HCT116 (cell line): Measurements from ENCODE around the gene CADPS. TPM values are rescaled to one million over a fixed set of nuclear protein-coding genes. Genes with fewer than 3 reads are reported as not detected.

Experiments used
- ATAC-seq: fragments of 200-7000 bp; cut with Tn5 transposase; 2 replicates; pipeline ENCODE4 v1.9.1; 2020; ENCODE audit warnings: mild to moderate bottlenecking, moderate library complexity
- BruUV-seq: library from RNA; stranded (reverse); fragments of 400-500 nt; replicated peaks from 2 replicates; lab custom pipeline; 2021; lab: Mats Ljungman, UMichigan
- CTCF ChIA-PET: fragments of 300-600 bp; sonication (Branson Sonifier 250); formaldehyde crosslinking; loops from one replicate; lab custom pipeline; 2021; ENCODE audit warnings: antibody characterized with exemption; lab: Charles Lee
- POLR2A ChIA-PET: fragments of 300-600, 350-600 bp; sonication (Branson Sonifier 250); formaldehyde crosslinking; loops from one replicate; lab custom pipeline; 2021; ENCODE audit warnings: antibody characterized with exemption; lab: Charles Lee
- RAD21 ChIA-PET, 2 experiments: fragments of 300-600 bp; sonication (Branson Sonifier 250); formaldehyde crosslinking; loops; one replicate each; lab custom pipeline; 2023; ENCODE audit warnings: low total read pairs in 2 of 2; ENCODE audit not compliant: uncharacterized antibody in 2 of 2, unreplicated experiment in 2 of 2, low non-redundant PET in 1 of 2; lab: Charles Lee
- DNase-seq: peaks from one replicate; pipeline ENCODE4 v3.0.0-alpha.2; 2010; ENCODE audit warnings: low read depth, low spot score
- H2AFZ ChIP-seq: fragments of 200-600 bp; shearing (Covaris generic), sonication (generic); 2 replicates; pipeline ENCODE4 v1.6.1; 2017; ENCODE audit warnings: low read depth, mixed run types, mixed read lengths, antibody characterized with exemption, low read length; ENCODE audit not compliant: poor library complexity, severe bottlenecking
- H3K27ac ChIP-seq: 2 replicates; pipeline ENCODE4 v1.5.1; 2012; ENCODE audit warnings: low read depth, low read length
- H3K27me3 ChIP-seq: fragments of 200-600 bp; sonication (generic); 2 replicates; pipeline ENCODE4 v1.6.1; 2016; ENCODE audit warnings: mixed run types, low read length, mixed read lengths; ENCODE audit not compliant: insufficient read depth
- H3K36me3 ChIP-seq, 2 experiments: fragments of 200-500 bp in 1 of 2; fragments of 200-600 bp in 1 of 2; sonication (Bioruptor generic) in 1 of 2; sonication (generic) in 1 of 2; 2 replicates each; pipeline versions ENCODE4 v1.5.1 to v1.6.1; 2014 to 2016; ENCODE audit warnings: low read length in 2 of 2, inconsistent platforms in 1 of 2, mixed read lengths in 1 of 2, mixed run types in 1 of 2; ENCODE audit not compliant: insufficient read depth in 2 of 2, control insufficient read depth in 1 of 2
- H3K4me1 ChIP-seq, 2 experiments: fragments of 200-600 bp in 1 of 2; sonication (generic) in 1 of 2; 2 replicates each; pipeline versions ENCODE4 v1.5.1 to v1.6.1; 2012 to 2017; ENCODE audit warnings: low read length in 2 of 2, inconsistent platforms in 1 of 2, mild to moderate bottlenecking in 1 of 2, mixed read lengths in 1 of 2, mixed run types in 1 of 2, moderate library complexity in 1 of 2; ENCODE audit not compliant: insufficient read depth in 2 of 2, control insufficient read depth in 1 of 2
- H3K4me2 ChIP-seq: fragments of 200-600 bp; sonication (generic); 2 replicates; pipeline ENCODE4 v1.6.1; 2017; ENCODE audit warnings: mixed run types, low read length, mixed read lengths
- H3K4me3 ChIP-seq, 2 experiments: fragments of 200-600 bp in 1 of 2; sonication (generic) in 1 of 2; replicated peaks in 1 of 2; 2 replicates each; pipeline ENCODE4 v1.5.1; 2011 to 2016; ENCODE audit warnings: low read length in 2 of 2, control low read depth in 1 of 2, low read depth in 1 of 2, mild to moderate bottlenecking in 1 of 2, mixed read lengths in 1 of 2, mixed run types in 1 of 2
- H3K79me2 ChIP-seq: fragments of 200-600 bp; sonication (generic); 2 replicates; pipeline ENCODE4 v1.6.1; 2017; ENCODE audit warnings: mild to moderate bottlenecking, mixed run types, low read length, moderate library complexity, mixed read lengths; ENCODE audit not compliant: insufficient read depth
- H3K9ac ChIP-seq: fragments of 200-600 bp; sonication (generic); 2 replicates; pipeline ENCODE4 v1.6.1; 2016; ENCODE audit warnings: low read length, mixed read lengths
- H3K9me2 ChIP-seq: fragments of 200-600 bp; sonication (generic), shearing (Covaris generic); 2 replicates; pipeline ENCODE4 v1.6.1; 2017; ENCODE audit warnings: mixed run types, mild to moderate bottlenecking, moderate library complexity; ENCODE audit not compliant: insufficient read depth
- H3K9me3 ChIP-seq, 2 experiments: fragments of 200-500 bp in 1 of 2; fragments of 200-600 bp in 1 of 2; sonication (Bioruptor generic) in 1 of 2; sonication (generic) in 1 of 2; 2 replicates each; pipeline ENCODE4 v1.6.1; 2014 to 2017; ENCODE audit warnings: low read length in 2 of 2, mixed read lengths in 2 of 2, inconsistent platforms in 1 of 2, low read depth in 1 of 2, mild to moderate bottlenecking in 1 of 2, mixed run types in 1 of 2, moderate library complexity in 1 of 2; ENCODE audit not compliant: control insufficient read depth in 1 of 2, insufficient read depth in 1 of 2
- H4K20me1 ChIP-seq: fragments of 200-600 bp; sonication (generic), shearing (Covaris generic); 2 replicates; pipeline ENCODE4 v1.6.1; 2017; ENCODE audit warnings: mixed run types, mild to moderate bottlenecking, moderate library complexity; ENCODE audit not compliant: insufficient read depth
- CEBPB ChIP-seq: IDR thresholded peaks from 2 replicates; pipeline ENCODE4 v1.6.1; 2012; ENCODE audit warnings: low read depth
- ELF1 ChIP-seq: IDR thresholded peaks from 2 replicates; pipeline ENCODE4 v1.6.1; 2012; ENCODE audit warnings: low read depth, borderline replicate concordance
- FOSL1 ChIP-seq: IDR thresholded peaks from 2 replicates; pipeline ENCODE4 v1.6.1; 2012; ENCODE audit warnings: low read depth
- JUND ChIP-seq: IDR thresholded peaks from 2 replicates; pipeline ENCODE4 v1.6.1; 2012
- SIN3A ChIP-seq: IDR thresholded peaks from 2 replicates; pipeline ENCODE4 v1.6.1; 2012; ENCODE audit warnings: low read depth
- SP1 ChIP-seq: IDR thresholded peaks from 2 replicates; pipeline ENCODE4 v1.6.1; 2012; ENCODE audit warnings: low read depth
- SRF ChIP-seq: IDR thresholded peaks from 2 replicates; pipeline ENCODE4 v1.6.1; 2012; ENCODE audit warnings: low read depth
- ZFX ChIP-seq: fragments of 450-650 bp; IDR thresholded peaks from 2 replicates; pipeline ENCODE4 v1.6.1; 2017
- ZNF274 ChIP-seq: fragments of 200-500 bp; sonication (Bioruptor generic); IDR thresholded peaks from 2 replicates; pipeline ENCODE4 v1.6.1; 2014; ENCODE audit warnings: mild to moderate bottlenecking, low read depth, low read length, inconsistent platforms
- intact Hi-C: fragments of 100-400 bp; cut with micrococcal nuclease; formaldehyde crosslinking; loops from 2 replicates; pipeline ENCODE4 v1.10.0; 2022
- total RNA-seq: library from RNA; stranded (reverse); gene quantifications from one replicate; pipeline ENCODE4 v1.2.1, GENCODE V29; 2021; ENCODE audit not compliant: unreplicated experiment
- TF ChIP-seq, protein P1 (sequence below): IDR thresholded peaks from 2 replicates; pipeline ENCODE4 v1.6.1; 2012
- TF ChIP-seq, protein P2 (sequence below): IDR thresholded peaks from 2 replicates; pipeline ENCODE4 v1.6.1; 2011; ENCODE audit warnings: mild to moderate bottlenecking, low read length, moderate library complexity; ENCODE audit not compliant: insufficient replicate concordance; ENCODE audit errors: extremely low read depth
- TF ChIP-seq, protein P3 (sequence below): IDR thresholded peaks from 2 replicates; pipeline ENCODE4 v1.6.1; 2012
- TF ChIP-seq, protein P4 (sequence below): IDR thresholded peaks from 2 replicates; pipeline ENCODE4 v1.6.1; 2012; ENCODE audit warnings: low read depth

Gene CADPS
- total RNA-seq, 1 experiment from 2014 or later: not detected

DNA sequence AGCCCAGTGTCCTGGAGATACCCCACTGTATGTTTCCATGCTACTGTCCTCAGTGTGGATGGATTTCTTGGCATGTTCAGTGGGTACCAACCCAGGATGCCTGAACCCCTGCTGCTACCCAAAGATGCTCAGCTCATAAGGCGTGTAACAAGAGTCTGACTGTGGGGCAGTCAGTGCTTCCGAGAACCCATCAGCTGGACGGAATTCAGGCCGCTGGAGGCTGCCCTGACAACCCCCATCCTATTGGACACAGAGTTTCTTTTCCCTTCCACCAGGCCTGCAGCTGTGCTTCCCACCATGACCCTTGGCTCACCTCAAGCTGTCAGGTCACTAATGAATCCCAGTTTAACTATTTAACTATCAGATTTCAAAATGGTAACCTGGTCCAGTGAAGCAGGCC is 277.7 kb downstream of the CADPS start:
- no peak overlapping the region for H2AFZ ChIP-seq
- H3K9me3 ChIP-seq: no peaks in the 10 kb centered on the region
- no peak overlapping the region for H3K4me3 ChIP-seq
- DNase-seq: no peak
- H3K27me3 ChIP-seq: peaks cover 8% of the 10 kb centered on the region; the same call in 1 of the 2 replicates
- intact Hi-C loops: no loop called here
- H3K79me2 ChIP-seq: no peaks in the 10 kb centered on the region
- H3K4me1 ChIP-seq: peaks cover 0 to 6% of the 10 kb centered on the region in 2 experiments; a peak in 2 of 4 replicates
- H3K9ac ChIP-seq: no peak overlapping the region
- no peak overlapping the region for H3K4me2 ChIP-seq
- ChIA-PET RAD21 (no interaction called here), CTCF (no interaction called here), POLR2A (no interaction called here)
- no peak for ATAC-seq
- H3K36me3 ChIP-seq: no peaks in the 10 kb centered on the region
- no TSS peak for BruUV-seq
- no peak overlapping the region for H3K27ac ChIP-seq
- H3K9me2 ChIP-seq: no peaks in the 10 kb centered on the region
- no peaks in the 10 kb centered on the region for H4K20me1 ChIP-seq
- TF ChIP-seq SP1 (no peak), ZNF274 (no peak), SRF (no peak), CEBPB (no peak), ZFX (no peak), JUND (no peak), ELF1 (no peak), SIN3A (no peak), FOSL1 (no peak)
- TF ChIP-seq, protein P1, sequence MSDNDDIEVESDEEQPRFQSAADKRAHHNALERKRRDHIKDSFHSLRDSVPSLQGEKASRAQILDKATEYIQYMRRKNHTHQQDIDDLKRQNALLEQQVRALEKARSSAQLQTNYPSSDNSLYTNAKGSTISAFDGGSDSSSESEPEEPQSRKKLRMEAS: no peak
- TF ChIP-seq, protein P2, sequence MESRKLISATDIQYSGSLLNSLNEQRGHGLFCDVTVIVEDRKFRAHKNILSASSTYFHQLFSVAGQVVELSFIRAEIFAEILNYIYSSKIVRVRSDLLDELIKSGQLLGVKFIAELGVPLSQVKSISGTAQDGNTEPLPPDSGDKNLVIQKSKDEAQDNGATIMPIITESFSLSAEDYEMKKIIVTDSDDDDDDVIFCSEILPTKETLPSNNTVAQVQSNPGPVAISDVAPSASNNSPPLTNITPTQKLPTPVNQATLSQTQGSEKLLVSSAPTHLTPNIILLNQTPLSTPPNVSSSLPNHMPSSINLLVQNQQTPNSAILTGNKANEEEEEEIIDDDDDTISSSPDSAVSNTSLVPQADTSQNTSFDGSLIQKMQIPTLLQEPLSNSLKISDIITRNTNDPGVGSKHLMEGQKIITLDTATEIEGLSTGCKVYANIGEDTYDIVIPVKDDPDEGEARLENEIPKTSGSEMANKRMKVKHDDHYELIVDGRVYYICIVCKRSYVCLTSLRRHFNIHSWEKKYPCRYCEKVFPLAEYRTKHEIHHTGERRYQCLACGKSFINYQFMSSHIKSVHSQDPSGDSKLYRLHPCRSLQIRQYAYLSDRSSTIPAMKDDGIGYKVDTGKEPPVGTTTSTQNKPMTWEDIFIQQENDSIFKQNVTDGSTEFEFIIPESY: no peak
- TF ChIP-seq, protein P3, sequence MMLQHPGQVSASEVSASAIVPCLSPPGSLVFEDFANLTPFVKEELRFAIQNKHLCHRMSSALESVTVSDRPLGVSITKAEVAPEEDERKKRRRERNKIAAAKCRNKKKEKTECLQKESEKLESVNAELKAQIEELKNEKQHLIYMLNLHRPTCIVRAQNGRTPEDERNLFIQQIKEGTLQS: no peak
- TF ChIP-seq, protein P4, sequence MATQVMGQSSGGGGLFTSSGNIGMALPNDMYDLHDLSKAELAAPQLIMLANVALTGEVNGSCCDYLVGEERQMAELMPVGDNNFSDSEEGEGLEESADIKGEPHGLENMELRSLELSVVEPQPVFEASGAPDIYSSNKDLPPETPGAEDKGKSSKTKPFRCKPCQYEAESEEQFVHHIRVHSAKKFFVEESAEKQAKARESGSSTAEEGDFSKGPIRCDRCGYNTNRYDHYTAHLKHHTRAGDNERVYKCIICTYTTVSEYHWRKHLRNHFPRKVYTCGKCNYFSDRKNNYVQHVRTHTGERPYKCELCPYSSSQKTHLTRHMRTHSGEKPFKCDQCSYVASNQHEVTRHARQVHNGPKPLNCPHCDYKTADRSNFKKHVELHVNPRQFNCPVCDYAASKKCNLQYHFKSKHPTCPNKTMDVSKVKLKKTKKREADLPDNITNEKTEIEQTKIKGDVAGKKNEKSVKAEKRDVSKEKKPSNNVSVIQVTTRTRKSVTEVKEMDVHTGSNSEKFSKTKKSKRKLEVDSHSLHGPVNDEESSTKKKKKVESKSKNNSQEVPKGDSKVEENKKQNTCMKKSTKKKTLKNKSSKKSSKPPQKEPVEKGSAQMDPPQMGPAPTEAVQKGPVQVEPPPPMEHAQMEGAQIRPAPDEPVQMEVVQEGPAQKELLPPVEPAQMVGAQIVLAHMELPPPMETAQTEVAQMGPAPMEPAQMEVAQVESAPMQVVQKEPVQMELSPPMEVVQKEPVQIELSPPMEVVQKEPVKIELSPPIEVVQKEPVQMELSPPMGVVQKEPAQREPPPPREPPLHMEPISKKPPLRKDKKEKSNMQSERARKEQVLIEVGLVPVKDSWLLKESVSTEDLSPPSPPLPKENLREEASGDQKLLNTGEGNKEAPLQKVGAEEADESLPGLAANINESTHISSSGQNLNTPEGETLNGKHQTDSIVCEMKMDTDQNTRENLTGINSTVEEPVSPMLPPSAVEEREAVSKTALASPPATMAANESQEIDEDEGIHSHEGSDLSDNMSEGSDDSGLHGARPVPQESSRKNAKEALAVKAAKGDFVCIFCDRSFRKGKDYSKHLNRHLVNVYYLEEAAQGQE: no peak
